HepG2 (cell line): Measurements from ENCODE around the gene RNF168. TPM values are rescaled to one million over a fixed set of nuclear protein-coding genes. Genes with fewer than 3 reads are reported as not detected.

Experiments used
- ATAC-seq: fragments of 200-7000 bp; cut with Tn5 transposase; 3 replicates; pipeline ENCODE4 v1.9.1; 2020; ENCODE audit warnings: mild to moderate bottlenecking, moderate library complexity
- BruUV-seq: library from RNA; stranded (reverse); fragments of 400-500 nt; replicated peaks from 2 replicates; lab custom pipeline; 2021; lab: Mats Ljungman, UMichigan
- CTCF ChIA-PET: fragments of 300-600 bp; formaldehyde crosslinking; extraction: SDS; loops from one replicate; lab custom pipeline; 2021; ENCODE audit warnings: low total read pairs, inconsistent platforms, low intra/inter-chr PET ratio; lab: Yijun Ruan, JAX
- POLR2A ChIA-PET: fragments of 350-600 bp; sonication (Branson Sonifier 250); formaldehyde crosslinking; loops from one replicate; lab custom pipeline; 2020; ENCODE audit warnings: antibody characterized with exemption, inconsistent platforms; lab: Yijun Ruan, JAX
- DNase-seq: peaks from one replicate; pipeline ENCODE4 v3.0.0-alpha.2; 2015; ENCODE audit warnings: low spot score
- FAIRE-seq: peaks from 3 replicates; lab custom pipeline; 2011; peaks lifted over from hg19 to GRCh38; lab: Jason Lieb, UNC
- H2AFZ ChIP-seq: one replicate; pipeline ENCODE4 v1.6.1; 2011; ENCODE audit warnings: low read length, inconsistent platforms
- H3K27ac ChIP-seq: fragments of 300-600 bp; 3 replicates; pipeline ENCODE4 v1.8.0; 2011; ENCODE audit warnings: mixed run types, mild to moderate bottlenecking, mixed read lengths, low read length, inconsistent platforms; ENCODE audit not compliant: insufficient read depth; ENCODE audit errors: extremely low read length
- H3K27me3 ChIP-seq, 2 experiments: fragments of 200-600 bp in 1 of 2; 2 replicates in 1 of 2; 3 replicates in 1 of 2; pipeline versions ENCODE4 v1.6.0 to v1.8.0; 2011; ENCODE audit warnings: low read length in 2 of 2, mild to moderate bottlenecking in 2 of 2, moderate library complexity in 2 of 2, inconsistent platforms in 1 of 2; ENCODE audit not compliant: insufficient read depth in 2 of 2, control insufficient read depth in 1 of 2
- H3K36me3 ChIP-seq, 2 experiments: fragments of 200-600 bp in 1 of 2; replicated peaks in 1 of 2; 2 replicates in 1 of 2; 3 replicates in 1 of 2; pipeline versions ENCODE4 v1.5.1 to v1.8.0; 2011; ENCODE audit warnings: low read length in 2 of 2, inconsistent platforms in 1 of 2; ENCODE audit not compliant: insufficient read depth in 2 of 2, control insufficient read depth in 1 of 2
- H3K4me1 ChIP-seq: 2 replicates; pipeline ENCODE4 v1.5.1; 2012; ENCODE audit warnings: low read length, inconsistent platforms; ENCODE audit not compliant: insufficient read depth
- H3K4me2 ChIP-seq: 2 replicates; pipeline ENCODE4 v1.6.0; 2011; ENCODE audit warnings: low read depth, low read length, inconsistent platforms
- H3K4me3 ChIP-seq, 3 experiments: fragments of 200-600 bp in 1 of 3; sonication (generic), shearing (Covaris generic) in 1 of 3; replicated peaks in 1 of 3; 2 replicates each; pipeline ENCODE4 v1.5.1; 2011 to 2016; ENCODE audit warnings: low read length in 3 of 3, inconsistent platforms in 2 of 3, low read depth in 2 of 3, mild to moderate bottlenecking in 2 of 3, control low read depth in 1 of 3, mixed read lengths in 1 of 3; ENCODE audit not compliant: insufficient read depth in 1 of 3
- H3K79me2 ChIP-seq: one replicate; pipeline ENCODE4 v1.6.1; 2011; ENCODE audit warnings: low read length, inconsistent platforms; ENCODE audit not compliant: insufficient read depth
- H3K9ac ChIP-seq: 2 replicates; pipeline ENCODE4 v1.6.0; 2011; ENCODE audit warnings: mild to moderate bottlenecking, low read depth, low read length, inconsistent platforms; ENCODE audit not compliant: insufficient read depth
- H3K9me3 ChIP-seq: 2 replicates; pipeline ENCODE4 v1.5.1; 2012; ENCODE audit warnings: mild to moderate bottlenecking, low read length
- H4K20me1 ChIP-seq: 2 replicates; pipeline ENCODE4 v1.6.0; 2011; ENCODE audit warnings: inconsistent platforms, mild to moderate bottlenecking, low read length, moderate library complexity; ENCODE audit not compliant: insufficient read depth
- EEA1 ChIP-seq: sonication (generic); formaldehyde crosslinking; IDR thresholded peaks from 2 replicates; pipeline ENCODE4 v1.5.1; 2020; ENCODE audit warnings: mild to moderate bottlenecking, missing genetic modification reagents, borderline replicate concordance
- MAFK ChIP-seq, 2 experiments: IDR thresholded peaks in 1 of 2; conservative IDR thresholded peaks in 1 of 2; 2 replicates each; pipeline ENCODE4 v1.6.1; 2011; ENCODE audit warnings: improper control_type of control experiment in 2 of 2, low read length in 2 of 2
- ZNF431 ChIP-seq: sonication (generic); formaldehyde crosslinking; IDR thresholded peaks from 2 replicates; pipeline ENCODE4 v1.9.0; 2022; ENCODE audit warnings: missing genetic modification reagents, low read depth, mild to moderate bottlenecking, borderline replicate concordance
- ZNF609 ChIP-seq: sonication (generic); formaldehyde crosslinking; IDR thresholded peaks from 2 replicates; pipeline ENCODE4 v1.4.0; 2020; ENCODE audit warnings: mild to moderate bottlenecking, missing genetic modification reagents, borderline replicate concordance
- WGBS: methylation state at CpG from one replicate; pipeline ENCODE4 v1.1.6; 2017; ENCODE audit warnings: low lambda C conversion rate; 5-methylcytosine and 5-hydroxymethylcytosine counted together
- in situ Hi-C: cut with HindIII; loops from 2 replicates; pipeline ENCODE4 v1.10.0; 2017; ENCODE audit warnings: low pct_unique_long_range_greater_than_20kb; ENCODE audit not compliant: extremely low pct_ligation_motif_present
- intact Hi-C: fragments of 100-400 bp; cut with micrococcal nuclease; formaldehyde crosslinking; loops from one replicate; pipeline ENCODE4 v1.10.0; 2022; ENCODE audit not compliant: unreplicated experiment
- polyA plus RNA-seq, 8 experiments: library from polyadenylated mRNA; depleted of rRNA in 3 of 8; stranded (reverse) in 7 of 8; unstranded in 1 of 8; fragments of >200 nt; fragmentation: Illumina TruSeq in 4 of 8; extraction: Trizol in 4 of 8; gene quantifications; 2 replicates each; pipeline versions ENCODE4 v1.2.1 to v1.2.3, GENCODE V29; 2011 to 2016; ENCODE audit warnings: low read depth in 4 of 8, missing spikeins in 1 of 8, mixed read lengths in 1 of 8; ENCODE audit not compliant: insufficient read depth in 1 of 8
- total RNA-seq, 5 experiments: library from RNA; depleted of rRNA; stranded (reverse); fragments of >200 nt; fragmentation: Illumina TruSeq; extraction: Trizol; gene quantifications; 2 replicates each; pipeline ENCODE4 v1.2.3, GENCODE V29; 2016; ENCODE audit warnings: low read depth in 1 of 5
- TF ChIP-seq, protein P1 (sequence below): sonication (generic); formaldehyde crosslinking; IDR thresholded peaks from 2 replicates; pipeline ENCODE4 v1.8.0; 2022; ENCODE audit warnings: mild to moderate bottlenecking, missing genetic modification reagents, moderate library complexity
- TF ChIP-seq, protein P2 (sequence below): sonication (generic); formaldehyde crosslinking; IDR thresholded peaks from 2 replicates; pipeline ENCODE4 v1.4.0; 2020; ENCODE audit warnings: missing genetic modification reagents
- TF ChIP-seq, protein P3 (sequence below): sonication (generic); formaldehyde crosslinking; IDR thresholded peaks from 2 replicates; pipeline ENCODE4 v1.8.1; 2023; ENCODE audit warnings: mild to moderate bottlenecking, missing genetic modification reagents

The RNF168 gene
- total and polyA plus RNA-seq, 2 of the 13 experiments (the other 11 are each of a cell fraction or from before 2014, with no cell fraction given): 3.7 to 22.9 TPM

- Histone ChIP-seq H3K27ac (no peak overlapping the region), H2AFZ (no peak overlapping the region), H3K36me3 (peaks cover 2 to 18% of the 10 kb centered on the region in 2 experiments; a peak in 4 of 5 replicates), H3K4me2 (no peak overlapping the region), H3K27me3 (no peaks in the 10 kb centered on the region; a peak in 1 of 5 replicates), H3K79me2 (peaks cover 95% of the 10 kb centered on the region), H3K9me3 (no peaks in the 10 kb centered on the region), H3K4me1 (peaks cover 29% of the 10 kb centered on the region), H3K4me3 (no peak overlapping the region), H3K9ac (no peak overlapping the region), H4K20me1 (no peaks in the 10 kb centered on the region)
- CTCF ChIA-PET: no interaction called here
- FAIRE-seq: peak; percentile 18
- 95% methylated on average over 4 of the region's 4 CpGs for WGBS
- in situ Hi-C loops (no loop called here), intact Hi-C loops (no loop called here)
- TF ChIP-seq, protein P1, sequence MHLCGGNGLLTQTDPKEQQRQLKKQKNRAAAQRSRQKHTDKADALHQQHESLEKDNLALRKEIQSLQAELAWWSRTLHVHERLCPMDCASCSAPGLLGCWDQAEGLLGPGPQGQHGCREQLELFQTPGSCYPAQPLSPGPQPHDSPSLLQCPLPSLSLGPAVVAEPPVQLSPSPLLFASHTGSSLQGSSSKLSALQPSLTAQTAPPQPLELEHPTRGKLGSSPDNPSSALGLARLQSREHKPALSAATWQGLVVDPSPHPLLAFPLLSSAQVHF (CRISPR knock-in tag): no peak
- TF ChIP-seq ZNF431 (CRISPR knock-in tag): no peak
- no peak for TF ChIP-seq MAFK (conservative IDR thresholded peaks at IDR 0.05 in 1 of 2, IDR thresholded peaks at IDR 0.05 in 1 of 2; ENCODE audit: low read length in 2 of 2)
- TF ChIP-seq ZNF609 (CRISPR knock-in tag): no peak
- TF ChIP-seq EEA1 (CRISPR knock-in tag): no peak
- TF ChIP-seq, protein P2, sequence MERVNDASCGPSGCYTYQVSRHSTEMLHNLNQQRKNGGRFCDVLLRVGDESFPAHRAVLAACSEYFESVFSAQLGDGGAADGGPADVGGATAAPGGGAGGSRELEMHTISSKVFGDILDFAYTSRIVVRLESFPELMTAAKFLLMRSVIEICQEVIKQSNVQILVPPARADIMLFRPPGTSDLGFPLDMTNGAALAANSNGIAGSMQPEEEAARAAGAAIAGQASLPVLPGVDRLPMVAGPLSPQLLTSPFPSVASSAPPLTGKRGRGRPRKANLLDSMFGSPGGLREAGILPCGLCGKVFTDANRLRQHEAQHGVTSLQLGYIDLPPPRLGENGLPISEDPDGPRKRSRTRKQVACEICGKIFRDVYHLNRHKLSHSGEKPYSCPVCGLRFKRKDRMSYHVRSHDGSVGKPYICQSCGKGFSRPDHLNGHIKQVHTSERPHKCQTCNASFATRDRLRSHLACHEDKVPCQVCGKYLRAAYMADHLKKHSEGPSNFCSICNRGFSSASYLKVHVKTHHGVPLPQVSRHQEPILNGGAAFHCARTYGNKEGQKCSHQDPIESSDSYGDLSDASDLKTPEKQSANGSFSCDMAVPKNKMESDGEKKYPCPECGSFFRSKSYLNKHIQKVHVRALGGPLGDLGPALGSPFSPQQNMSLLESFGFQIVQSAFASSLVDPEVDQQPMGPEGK (CRISPR knock-in tag): no peak
- TF ChIP-seq, protein P3, sequence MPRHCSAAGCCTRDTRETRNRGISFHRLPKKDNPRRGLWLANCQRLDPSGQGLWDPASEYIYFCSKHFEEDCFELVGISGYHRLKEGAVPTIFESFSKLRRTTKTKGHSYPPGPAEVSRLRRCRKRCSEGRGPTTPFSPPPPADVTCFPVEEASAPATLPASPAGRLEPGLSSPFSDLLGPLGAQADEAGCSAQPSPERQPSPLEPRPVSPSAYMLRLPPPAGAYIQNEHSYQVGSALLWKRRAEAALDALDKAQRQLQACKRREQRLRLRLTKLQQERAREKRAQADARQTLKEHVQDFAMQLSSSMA (CRISPR knock-in tag): no peak
- no peak for DNase-seq
- no TSS peak for BruUV-seq
- POLR2A ChIA-PET: no interaction called here
- ATAC-seq: no peak
Measured at GRCh38 chr3:196496183-196496582, 7.4 kb downstream of the RNF168 start.
